Measurements from ENCODE around the gene ECE1.

ECE1 gene

GRCh38 chr1:21262293-21263051 is 27.8 kb downstream of the ECE1 start:
- H3K27ac ChIP-seq (replicated peaks) = no peak overlapping the region
- H3K27me3 ChIP-seq (ENCODE audit: insufficient read depth, poor library complexity, severe bottlenecking) = peaks cover 2% of the 10 kb centered on the region
- TF ChIP-seq CTCF (IDR thresholded peaks at IDR 0.05; ENCODE audit: insufficient read depth, low read length) (no peak), GABPA (IDR thresholded peaks at IDR 0.05; ENCODE audit: low read depth) (no peak), POLR2AphosphoS5 (IDR thresholded peaks at IDR 0.05; ENCODE audit: low read depth) (no peak)
- no peak overlapping the region for H3K4me3 ChIP-seq (replicated peaks; ENCODE audit: insufficient read depth, low read length)
- DNase-seq (ENCODE audit: low read depth in 1 of 2, low spot score in 1 of 2) = peak in 1 of 2 experiments; percentile 18

- no peak for TF ChIP-seq SPI1 (IDR thresholded peaks at IDR 0.05; ENCODE audit: borderline replicate concordance, low read depth)
- no peak for TF ChIP-seq GABPA (IDR thresholded peaks at IDR 0.05; ENCODE audit: low read depth)
- 0 out of 2 replicates have a peak, but pooled peaks have one; percentile 16 for TF ChIP-seq POLR2AphosphoS5 (IDR thresholded peaks at IDR 0.05; ENCODE audit: low read depth)
- peaks cover 2% of the 10 kb centered on the region for H3K27me3 ChIP-seq (ENCODE audit: insufficient read depth, poor library complexity, severe bottlenecking)
- no peak overlapping the region for H3K4me3 ChIP-seq (replicated peaks; ENCODE audit: insufficient read depth, low read length)
- DNase-seq (ENCODE audit: low read depth in 1 of 2, low spot score in 1 of 2) = peak; percentile 47 to 49
- no peak overlapping the region for H3K27ac ChIP-seq (replicated peaks)
Observed at GRCh38 chr1:21261551-21262292, 28.5 kb downstream of the ECE1 start.

GRCh38 chr1:21260405-21261125 is 29.7 kb downstream of the ECE1 start:
- DNase-seq (ENCODE audit: low read depth in 1 of 2, low spot score in 1 of 2) = no peak
- TF ChIP-seq REST (IDR thresholded peaks at IDR 0.05; ENCODE audit: insufficient replicate concordance, low read depth) = no peak
- TF ChIP-seq CTCF (IDR thresholded peaks at IDR 0.05; ENCODE audit: insufficient read depth, low read length) = no peak
- TF ChIP-seq GABPA (IDR thresholded peaks at IDR 0.05; ENCODE audit: low read depth) = no peak
- TF ChIP-seq POLR2AphosphoS5 (IDR thresholded peaks at IDR 0.05; ENCODE audit: low read depth) = no peak
- no peak for TF ChIP-seq SPI1 (IDR thresholded peaks at IDR 0.05; ENCODE audit: borderline replicate concordance, low read depth)
- Histone ChIP-seq H3K27me3 (ENCODE audit: insufficient read depth, poor library complexity, severe bottlenecking) (peaks cover 2% of the 10 kb centered on the region), H3K27ac (replicated peaks) (no peak overlapping the region), H3K4me3 (replicated peaks; ENCODE audit: insufficient read depth, low read length) (no peak overlapping the region)

- H3K4me3 ChIP-seq (replicated peaks; ENCODE audit: insufficient read depth, low read length) = no peak overlapping the region
- no peak for DNase-seq (ENCODE audit: low read depth in 1 of 2, low spot score in 1 of 2)
- no peak for TF ChIP-seq GABPA (IDR thresholded peaks at IDR 0.05; ENCODE audit: low read depth)
- no peak for TF ChIP-seq SPI1 (IDR thresholded peaks at IDR 0.05; ENCODE audit: borderline replicate concordance, low read depth)
- no peak for TF ChIP-seq POLR2AphosphoS5 (IDR thresholded peaks at IDR 0.05; ENCODE audit: low read depth)
- no peak for TF ChIP-seq REST (IDR thresholded peaks at IDR 0.05; ENCODE audit: insufficient replicate concordance, low read depth)
- no peak for TF ChIP-seq CTCF (IDR thresholded peaks at IDR 0.05; ENCODE audit: insufficient read depth, low read length)
- H3K27me3 ChIP-seq (ENCODE audit: insufficient read depth, poor library complexity, severe bottlenecking) = no peaks in the 10 kb centered on the region
- no peak overlapping the region for H3K27ac ChIP-seq (replicated peaks)
Observed at GRCh38 chr1:21259316-21260076, 30.8 kb downstream of the ECE1 start.

Data from HL-60 (cell line).